Activated CD4-positive, alpha-beta T cell treated with anti-CD3 and anti-CD28 coated beads, Interleukin-2, amount 50 U/mL, for 4 hours (primary cell): Measurements from ENCODE around the gene NPY4R2.
"Not testable (repeated sequence)": the region's sequence is repeated elsewhere in the genome, so short reads cannot be mapped to it uniquely, and the experiment has no call there.

Source experiments
- DNase-seq, 2 experiments: peaks; one replicate each; pipeline ENCODE4 v3.0.0-alpha.2; 2020

Gene NPY4R2

DNA sequence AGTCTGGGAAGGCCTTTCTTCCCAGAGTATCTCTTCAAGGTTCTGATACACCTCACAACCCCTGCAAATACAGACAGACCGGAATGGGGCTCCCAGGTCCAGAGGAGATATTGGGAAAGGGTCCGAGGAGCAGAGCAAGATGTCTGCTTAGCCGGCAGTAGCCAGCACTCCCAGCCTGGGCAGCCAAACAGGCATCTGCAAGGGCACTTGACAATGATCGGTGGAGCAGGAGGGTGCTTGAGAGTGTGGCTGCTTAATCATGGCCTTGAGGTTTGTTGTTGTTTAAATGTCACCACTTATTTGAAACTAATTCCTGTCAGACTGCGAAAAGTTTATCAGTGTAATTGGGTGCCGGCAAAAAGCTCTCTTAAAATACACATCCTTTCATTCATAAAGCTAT, 15.0 kb downstream of the NPY4R2 start:
- not testable (repeated sequence) for DNase-seq

DNA sequence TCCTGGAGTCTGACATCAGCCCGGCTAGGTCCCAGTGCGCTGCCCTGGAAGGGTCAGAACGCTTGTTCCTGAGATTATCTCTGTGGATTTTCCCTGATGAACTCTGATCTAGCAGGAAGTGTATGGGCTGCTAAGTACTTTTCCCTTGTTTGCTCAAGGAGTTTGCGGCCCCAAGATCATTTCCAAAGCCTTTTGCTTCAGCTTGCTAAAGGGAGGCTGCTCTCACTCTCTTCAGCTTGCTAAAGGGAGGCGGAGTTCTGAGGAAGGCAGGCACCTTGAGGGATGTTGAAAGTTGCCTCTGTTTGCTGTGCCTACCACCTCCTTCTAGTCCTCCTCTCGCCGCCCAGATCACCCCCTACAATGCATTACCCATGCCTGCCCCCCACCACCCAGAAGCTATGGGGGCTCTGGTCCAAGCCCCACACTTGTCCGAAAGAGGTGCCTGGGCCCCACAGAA, 18.3 kb downstream of the NPY4R2 start:
- DNase-seq, result not testable (repeated sequence)

DNA sequence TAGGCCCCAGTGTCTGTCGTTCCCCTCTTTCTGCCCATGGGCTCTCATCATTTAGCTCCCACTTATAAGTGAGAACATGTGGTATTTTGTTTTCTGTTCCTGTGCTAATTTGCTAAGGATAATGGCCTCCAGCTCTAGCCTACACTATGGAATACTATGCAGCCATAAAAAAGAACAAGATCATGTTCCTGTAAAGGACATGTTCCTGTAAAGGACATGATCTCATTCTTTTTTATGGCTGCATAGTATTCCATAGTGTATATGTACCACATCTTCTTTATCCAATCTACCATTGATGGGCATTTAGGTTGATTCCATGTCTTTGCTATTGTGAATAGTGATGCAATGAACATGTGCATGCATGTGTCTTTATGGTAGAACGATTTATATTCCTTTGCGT, 19.2 kb downstream of the NPY4R2 start:
- not testable (repeated sequence) for DNase-seq

DNA sequence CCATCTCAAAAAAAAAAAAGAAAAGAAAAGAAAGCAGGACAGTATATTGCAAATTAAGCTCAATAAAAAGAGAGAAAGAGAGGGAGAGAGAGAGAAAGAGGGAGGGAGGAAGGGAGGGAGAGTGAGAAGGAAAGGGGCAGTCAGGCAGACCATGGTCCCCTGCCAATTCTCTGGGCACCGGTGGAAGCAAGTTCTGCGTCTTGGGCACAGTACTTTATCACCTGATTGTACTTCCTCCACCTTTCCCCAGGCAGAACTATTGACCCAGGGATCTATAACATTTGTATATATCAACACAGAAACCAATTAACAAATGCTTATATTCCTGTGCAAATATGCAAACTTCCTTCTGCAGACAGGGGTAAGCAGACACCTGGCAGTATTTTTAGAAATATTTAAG, 22.4 kb downstream of the NPY4R2 start:
- not testable (repeated sequence) for DNase-seq

DNA sequence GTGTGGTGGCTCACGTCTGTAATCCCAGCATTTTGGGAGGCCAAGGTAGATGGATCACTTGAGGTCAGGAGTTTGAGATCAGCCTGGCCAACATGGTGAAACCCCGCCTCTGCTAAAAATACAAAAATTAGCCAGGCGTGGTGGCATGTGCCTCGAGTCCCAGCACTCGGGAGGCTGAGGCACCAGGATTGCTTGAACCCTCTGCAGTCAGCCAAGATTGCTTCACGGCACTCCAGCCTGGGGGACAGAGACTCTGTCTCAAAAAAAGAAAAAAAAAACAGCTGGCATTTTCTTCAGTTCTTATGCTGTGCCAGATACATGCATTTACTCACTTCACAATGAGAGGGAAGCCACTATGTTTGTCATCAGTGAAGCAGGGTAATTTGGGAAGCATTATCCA, 22.9 kb downstream of the NPY4R2 start:
- DNase-seq, result not testable (repeated sequence)

DNA sequence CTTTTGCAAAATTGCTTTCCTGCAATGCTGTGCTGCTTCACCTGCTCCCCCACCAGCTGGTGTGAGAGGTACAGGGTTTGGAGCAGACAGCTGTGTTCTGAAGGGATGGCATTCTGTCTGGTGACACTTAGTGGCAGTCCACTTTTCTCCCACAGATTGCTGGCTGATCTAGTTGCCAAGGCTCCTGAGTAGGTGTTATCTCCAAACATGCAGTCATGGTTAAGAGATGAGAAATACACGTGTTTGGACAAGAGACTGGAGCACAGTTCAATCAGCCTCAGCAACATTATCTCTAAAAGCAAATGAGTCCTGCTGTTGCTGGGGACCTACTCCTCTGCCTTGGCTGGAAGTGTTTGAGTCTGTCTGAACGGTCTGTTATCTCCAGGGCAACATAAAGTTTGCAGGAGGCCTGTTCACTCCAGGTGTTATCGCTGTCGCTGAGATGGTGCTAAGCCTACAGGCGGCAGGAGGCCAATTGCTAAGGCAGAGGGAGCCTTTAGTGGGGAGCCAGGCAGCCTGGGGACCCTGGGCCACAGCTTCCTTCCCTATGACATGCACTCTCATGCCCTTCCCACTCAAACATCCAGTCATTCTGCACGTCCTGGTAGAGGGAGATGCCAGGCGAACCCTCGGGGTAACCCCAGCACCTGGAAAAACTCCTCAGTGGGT, 24.0 kb downstream of the NPY4R2 start:
- DNase-seq, result not testable (repeated sequence)

DNA sequence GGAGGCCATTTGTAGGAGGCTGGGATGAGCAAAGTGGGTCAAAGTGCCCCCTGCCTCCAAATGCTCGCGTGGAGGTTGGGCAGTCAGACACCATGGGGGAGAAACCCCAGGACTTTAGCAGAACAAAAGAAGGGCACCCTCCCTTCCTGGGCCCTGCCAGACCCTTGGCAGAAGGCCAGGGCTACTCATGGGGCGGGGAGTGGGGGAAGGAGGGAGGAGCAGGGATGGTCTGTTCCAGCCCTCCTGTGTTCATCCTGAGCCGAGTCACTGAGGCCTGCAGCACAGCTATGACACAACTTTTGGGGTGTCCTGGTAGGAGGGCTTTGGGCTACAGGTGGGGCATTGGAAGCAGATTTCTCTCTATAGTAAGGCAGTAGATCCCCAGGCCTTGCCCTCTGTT, 24.9 kb downstream of the NPY4R2 start:
- not testable (repeated sequence) for DNase-seq

DNA sequence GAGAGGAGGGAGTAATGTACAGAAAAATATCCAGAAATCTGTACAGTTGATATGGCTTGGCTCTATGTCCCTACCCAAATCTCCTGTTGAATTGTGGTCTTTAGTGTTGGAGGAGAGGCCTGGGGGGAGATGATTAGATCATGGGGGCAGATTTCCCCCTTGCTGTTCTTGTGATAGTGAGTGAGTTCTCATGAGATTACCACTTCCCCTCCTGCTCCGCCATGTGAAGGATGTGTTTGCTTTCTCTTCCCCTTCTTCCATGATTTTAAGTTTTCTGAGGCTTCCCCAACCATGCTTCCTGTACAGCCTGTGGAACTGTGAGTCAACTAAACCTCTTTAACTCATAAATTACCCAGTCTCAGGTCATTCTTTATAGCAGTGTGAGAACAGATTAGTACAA, 29.0 kb downstream of the NPY4R2 start:
- not testable (repeated sequence) for DNase-seq

DNA sequence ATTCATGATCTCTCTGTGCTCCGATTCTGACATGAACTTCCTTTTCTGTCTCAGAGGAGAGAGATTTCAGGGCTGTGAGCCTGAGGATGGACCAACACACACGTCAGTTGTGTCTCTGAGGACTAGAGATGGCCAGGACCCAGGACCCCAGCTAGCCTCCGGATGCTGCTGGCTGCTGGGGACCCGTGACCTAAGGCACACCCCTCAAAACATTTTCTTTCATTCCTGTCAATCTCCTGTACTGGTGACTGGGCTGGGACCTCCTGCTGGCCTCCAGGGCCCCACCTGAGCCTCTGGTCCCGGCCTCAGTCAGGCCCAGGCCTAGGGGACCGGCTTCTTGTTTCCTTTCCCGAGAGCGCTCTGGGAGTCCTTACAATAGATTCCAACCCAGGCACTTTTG, 38.7 kb downstream of the NPY4R2 start:
- DNase-seq, result not testable (repeated sequence)

DNA sequence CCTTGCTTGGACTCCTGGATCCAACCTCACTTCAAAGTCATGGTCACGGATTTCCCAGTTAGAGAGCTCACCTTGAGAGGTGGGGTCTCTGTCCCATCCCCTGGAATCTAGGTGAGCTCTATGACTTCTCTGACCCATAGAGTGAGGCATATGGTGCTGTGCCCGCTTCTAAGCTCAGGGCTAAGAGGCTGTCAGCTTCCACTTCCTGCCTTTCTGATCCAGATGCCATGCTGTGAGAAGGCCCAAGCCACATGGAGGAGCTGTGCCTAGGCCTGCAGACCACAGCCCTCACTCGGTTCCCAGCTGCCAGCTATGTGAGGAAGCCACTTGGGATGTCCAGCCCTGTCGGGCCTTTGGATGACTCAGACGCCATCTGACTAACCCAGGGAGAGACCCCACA, 41.2 kb downstream of the NPY4R2 start:
- not testable (repeated sequence) for DNase-seq

DNA sequence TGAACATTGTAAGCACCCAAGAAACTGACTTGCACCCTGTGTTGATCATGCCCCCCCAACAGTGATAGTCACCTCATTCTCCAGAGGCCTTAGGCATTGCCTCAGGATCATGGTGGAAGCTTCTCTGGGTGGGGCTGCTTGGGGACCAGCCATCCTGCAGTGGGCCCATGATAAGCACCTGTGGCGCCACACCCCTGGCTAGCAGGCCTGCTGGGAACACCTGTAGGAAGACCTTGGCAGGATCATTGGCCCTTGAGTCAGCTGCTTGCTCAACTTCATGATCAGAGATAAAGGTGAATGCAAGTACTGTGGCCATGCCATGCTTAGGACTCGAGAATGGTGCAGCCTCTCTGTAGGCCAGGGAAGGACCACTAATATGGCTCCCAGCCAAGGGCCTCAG, 42.2 kb downstream of the NPY4R2 start:
- not testable (repeated sequence) for DNase-seq

DNA sequence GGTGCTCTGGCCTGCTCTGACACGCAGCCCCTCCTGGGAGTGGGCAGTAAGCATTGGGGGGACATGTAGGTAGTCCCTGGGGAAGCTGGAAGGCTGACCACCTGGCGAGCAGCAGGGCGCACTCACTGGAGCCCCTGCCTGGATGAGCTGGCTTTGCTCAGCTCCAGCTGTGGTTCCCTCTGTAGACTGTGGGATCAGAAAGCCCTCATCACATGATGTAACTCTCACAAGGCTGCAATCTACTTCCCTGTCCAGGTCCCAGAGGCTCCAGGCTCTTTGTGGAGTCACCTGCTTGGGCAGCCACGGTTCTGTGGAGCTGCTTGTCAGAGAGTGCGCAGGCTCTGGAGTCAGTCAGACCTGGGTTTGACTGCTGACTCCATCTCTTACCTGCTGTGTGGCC, 44.3 kb downstream of the NPY4R2 start:
- DNase-seq, result not testable (repeated sequence)

DNA sequence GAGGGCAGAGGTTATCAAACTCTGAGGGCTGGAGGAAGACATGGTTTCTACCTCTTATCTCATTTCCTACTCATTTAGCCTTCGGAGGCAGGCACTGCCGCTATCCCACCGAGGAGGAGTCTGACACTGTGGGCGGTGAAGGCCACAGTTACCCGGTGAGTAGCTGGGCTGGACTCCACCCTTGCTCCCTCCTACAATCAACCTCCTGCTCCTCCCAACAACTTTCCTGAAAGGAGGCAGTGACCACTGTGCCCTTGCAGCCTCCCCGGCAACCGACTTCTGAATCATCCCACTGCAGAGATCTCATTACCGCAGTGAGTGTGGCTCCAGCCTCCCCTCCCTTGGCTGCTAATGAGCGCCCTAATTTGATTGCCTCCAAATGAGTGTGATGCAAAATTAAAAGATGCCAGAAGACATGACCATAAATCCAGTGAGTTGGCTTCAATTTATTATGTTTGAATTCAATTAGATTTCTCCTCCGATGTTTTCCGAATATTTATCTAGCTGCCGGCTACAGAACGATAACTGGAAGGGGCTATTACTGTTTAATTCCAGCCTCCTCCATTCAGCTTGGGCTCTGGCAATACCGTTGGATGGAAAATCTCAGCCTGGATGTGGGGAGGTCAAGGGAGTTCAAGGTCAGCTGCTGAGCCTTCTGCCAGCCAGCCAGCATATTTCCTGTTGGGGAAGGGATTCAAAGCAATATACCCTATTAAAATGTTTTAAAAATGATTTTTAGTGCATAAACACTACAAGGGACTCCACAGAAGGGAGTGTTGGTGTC, 46.0 kb downstream of the NPY4R2 start:
- not testable (repeated sequence) for DNase-seq

DNA sequence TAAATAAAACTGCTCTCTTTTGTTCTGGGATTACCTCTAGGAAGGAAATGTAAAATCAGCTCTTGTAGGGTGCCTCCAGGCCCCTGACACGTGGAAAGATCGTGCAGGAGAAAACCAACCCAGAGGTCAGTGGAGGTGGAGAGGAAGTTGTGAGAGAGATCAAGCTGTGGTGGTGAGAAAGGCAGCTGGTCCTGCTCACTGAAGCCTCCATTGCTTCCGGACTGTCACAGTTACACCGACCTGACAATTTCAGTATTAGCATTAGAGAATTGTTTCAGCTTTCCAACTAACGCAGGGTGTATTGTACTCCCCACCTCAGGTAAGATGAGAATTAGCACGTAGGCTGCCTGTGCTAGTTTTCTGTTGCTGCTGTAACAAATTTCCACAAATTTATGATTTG, 50.5 kb downstream of the NPY4R2 start:
- DNase-seq, result not testable (repeated sequence)

DNA sequence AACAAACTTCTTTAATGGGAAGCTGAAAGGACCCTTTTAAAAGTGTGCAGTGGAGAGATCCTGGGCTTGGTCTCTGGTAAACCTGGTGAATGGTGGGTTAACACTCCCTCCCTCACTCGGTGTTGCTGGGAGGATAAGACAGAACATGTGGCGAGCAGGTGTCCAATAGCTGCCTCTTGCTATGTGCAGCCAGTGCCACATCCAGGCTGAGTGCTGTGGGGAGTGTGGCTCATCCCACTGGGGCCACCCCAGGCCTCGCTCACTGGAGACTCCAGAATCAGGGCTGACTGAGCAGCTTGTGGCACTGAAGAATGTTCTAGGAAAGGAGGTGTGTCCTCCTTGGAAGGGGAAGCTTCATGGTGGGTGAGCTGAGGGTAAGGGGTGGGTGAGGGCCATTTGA, 51.6 kb downstream of the NPY4R2 start:
- not testable (repeated sequence) for DNase-seq

DNA sequence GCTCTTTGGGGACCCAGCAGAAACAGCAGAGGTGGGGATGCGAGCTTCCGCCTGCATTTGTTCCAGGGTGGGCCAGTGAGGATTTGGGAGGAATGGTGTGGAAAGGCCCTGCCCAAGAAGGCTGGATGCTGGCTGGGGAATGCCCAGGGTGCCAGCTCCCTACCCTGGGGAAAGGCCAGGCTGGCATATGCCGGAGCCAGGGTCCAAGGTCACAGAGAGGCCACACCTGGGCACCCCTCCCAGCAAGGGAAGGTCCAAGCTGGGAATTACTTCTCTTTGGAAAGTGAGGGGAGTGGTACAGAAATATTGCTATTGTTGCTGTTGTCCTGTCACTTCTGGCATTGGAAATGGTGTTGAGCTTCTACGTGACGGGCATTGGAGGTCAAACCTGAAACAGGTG, 53.1 kb downstream of the NPY4R2 start:
- not testable (repeated sequence) for DNase-seq

DNA sequence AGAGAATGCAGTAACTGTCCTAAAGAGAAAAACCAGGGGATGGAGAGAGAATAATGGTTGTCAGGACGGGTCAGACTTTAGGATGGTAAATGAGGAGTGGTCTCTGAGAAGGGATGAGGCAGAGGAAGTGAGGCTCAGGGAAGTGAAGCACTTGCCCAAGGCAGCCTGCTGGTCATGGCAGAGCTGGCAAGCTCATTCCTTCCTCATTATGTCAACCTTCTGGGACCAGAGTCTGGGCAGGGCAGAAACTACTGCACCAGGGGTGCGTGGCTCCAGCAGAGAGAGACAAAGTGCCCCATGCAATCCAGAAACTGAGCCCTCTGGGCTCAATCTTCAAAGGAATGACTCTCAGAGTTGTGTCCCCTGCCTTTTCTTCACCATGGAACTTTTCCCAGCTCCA, 53.6 kb downstream of the NPY4R2 start:
- DNase-seq, result not testable (repeated sequence)
